Neural progenitor cell (in vitro differentiated cells): Measurements from ENCODE around the gene GLIS1.

Experiments
- EZH2 ChIP-seq: fragments of 200-600 bp; sonication (generic); IDR thresholded peaks from 2 replicates; pipeline ENCODE4 v1.6.1; 2017; ENCODE audit warnings: antibody characterized with exemption, mild to moderate bottlenecking, moderate library complexity
- TF ChIP-seq, protein P1 (sequence below): fragments of 200-600 bp; sonication (generic); IDR thresholded peaks from 2 replicates; pipeline ENCODE4 v1.5.1; 2017; ENCODE audit warnings: antibody characterized with exemption, mild to moderate bottlenecking

- TF ChIP-seq, protein P1, sequence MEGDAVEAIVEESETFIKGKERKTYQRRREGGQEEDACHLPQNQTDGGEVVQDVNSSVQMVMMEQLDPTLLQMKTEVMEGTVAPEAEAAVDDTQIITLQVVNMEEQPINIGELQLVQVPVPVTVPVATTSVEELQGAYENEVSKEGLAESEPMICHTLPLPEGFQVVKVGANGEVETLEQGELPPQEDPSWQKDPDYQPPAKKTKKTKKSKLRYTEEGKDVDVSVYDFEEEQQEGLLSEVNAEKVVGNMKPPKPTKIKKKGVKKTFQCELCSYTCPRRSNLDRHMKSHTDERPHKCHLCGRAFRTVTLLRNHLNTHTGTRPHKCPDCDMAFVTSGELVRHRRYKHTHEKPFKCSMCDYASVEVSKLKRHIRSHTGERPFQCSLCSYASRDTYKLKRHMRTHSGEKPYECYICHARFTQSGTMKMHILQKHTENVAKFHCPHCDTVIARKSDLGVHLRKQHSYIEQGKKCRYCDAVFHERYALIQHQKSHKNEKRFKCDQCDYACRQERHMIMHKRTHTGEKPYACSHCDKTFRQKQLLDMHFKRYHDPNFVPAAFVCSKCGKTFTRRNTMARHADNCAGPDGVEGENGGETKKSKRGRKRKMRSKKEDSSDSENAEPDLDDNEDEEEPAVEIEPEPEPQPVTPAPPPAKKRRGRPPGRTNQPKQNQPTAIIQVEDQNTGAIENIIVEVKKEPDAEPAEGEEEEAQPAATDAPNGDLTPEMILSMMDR, result no peak
- TF ChIP-seq EZH2, result no peak
Measured at GRCh38 chr1:53694718-53695091, 44.3 kb downstream of the GLIS1 start.
